Measurements from ENCODE around the gene C1orf21.

Gene C1orf21

DNA sequence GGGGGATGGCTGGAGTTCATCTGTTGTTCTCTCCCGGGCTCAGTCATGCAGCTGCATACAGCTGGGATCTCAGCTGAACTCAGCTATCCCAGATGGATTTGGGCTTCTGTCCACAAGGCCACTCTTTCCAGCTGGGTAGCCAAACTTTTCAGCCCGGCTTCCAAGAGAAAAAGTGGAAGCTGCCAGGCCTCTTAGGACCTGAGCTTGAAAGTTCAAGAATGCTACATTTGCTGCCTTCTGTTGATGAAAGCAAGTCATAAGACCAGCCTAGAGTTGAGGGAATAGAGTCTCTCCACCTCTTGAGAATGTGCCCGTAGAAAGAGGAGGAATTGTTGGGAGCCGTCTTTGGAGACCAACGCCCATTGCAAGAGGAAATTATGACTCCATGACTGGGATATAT, 95.3 kb downstream of the C1orf21 start:
- Histone ChIP-seq H3K9ac (ENCODE audit: low read depth, low read length, poor library complexity, severe bottlenecking) (no peak overlapping the region), H3K9me3 (ENCODE audit: insufficient read depth, low read depth, low read length) (no peaks in the 10 kb centered on the region), H3K27me3 (ENCODE audit: insufficient read depth, low read length, poor library complexity, severe bottlenecking) (no peaks in the 10 kb centered on the region), H3K36me3 (ENCODE audit: insufficient read depth, low read length) (no peaks in the 10 kb centered on the region), H3K4me2 (ENCODE audit: low read depth, low read length, poor library complexity, severe bottlenecking) (no peak overlapping the region), H3K4me3 (ENCODE audit: low read length, poor library complexity, severe bottlenecking) (no peak overlapping the region), H3K9me2 (replicated peaks; ENCODE audit: low read depth, low read length) (no peaks in the 10 kb centered on the region), H3K4me1 (ENCODE audit: insufficient read depth, low read length, poor library complexity, severe bottlenecking) (no peaks in the 10 kb centered on the region), H3K79me2 (ENCODE audit: insufficient read depth, low read length) (no peaks in the 10 kb centered on the region), H4K20me1 (ENCODE audit: insufficient read depth, low read length, poor library complexity, severe bottlenecking) (no peaks in the 10 kb centered on the region), H3F3A (ENCODE audit: low read depth) (no peaks in the 10 kb centered on the region), H2AFZ (ENCODE audit: low read length) (no peak overlapping the region)
- no peak for TF ChIP-seq EZH2phosphoT487 (IDR thresholded peaks at IDR 0.05; ENCODE audit: borderline replicate concordance)
- TF ChIP-seq, protein P1, sequence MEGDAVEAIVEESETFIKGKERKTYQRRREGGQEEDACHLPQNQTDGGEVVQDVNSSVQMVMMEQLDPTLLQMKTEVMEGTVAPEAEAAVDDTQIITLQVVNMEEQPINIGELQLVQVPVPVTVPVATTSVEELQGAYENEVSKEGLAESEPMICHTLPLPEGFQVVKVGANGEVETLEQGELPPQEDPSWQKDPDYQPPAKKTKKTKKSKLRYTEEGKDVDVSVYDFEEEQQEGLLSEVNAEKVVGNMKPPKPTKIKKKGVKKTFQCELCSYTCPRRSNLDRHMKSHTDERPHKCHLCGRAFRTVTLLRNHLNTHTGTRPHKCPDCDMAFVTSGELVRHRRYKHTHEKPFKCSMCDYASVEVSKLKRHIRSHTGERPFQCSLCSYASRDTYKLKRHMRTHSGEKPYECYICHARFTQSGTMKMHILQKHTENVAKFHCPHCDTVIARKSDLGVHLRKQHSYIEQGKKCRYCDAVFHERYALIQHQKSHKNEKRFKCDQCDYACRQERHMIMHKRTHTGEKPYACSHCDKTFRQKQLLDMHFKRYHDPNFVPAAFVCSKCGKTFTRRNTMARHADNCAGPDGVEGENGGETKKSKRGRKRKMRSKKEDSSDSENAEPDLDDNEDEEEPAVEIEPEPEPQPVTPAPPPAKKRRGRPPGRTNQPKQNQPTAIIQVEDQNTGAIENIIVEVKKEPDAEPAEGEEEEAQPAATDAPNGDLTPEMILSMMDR (conservative IDR thresholded peaks at IDR 0.05; ENCODE audit: low read length): no peak

DNA sequence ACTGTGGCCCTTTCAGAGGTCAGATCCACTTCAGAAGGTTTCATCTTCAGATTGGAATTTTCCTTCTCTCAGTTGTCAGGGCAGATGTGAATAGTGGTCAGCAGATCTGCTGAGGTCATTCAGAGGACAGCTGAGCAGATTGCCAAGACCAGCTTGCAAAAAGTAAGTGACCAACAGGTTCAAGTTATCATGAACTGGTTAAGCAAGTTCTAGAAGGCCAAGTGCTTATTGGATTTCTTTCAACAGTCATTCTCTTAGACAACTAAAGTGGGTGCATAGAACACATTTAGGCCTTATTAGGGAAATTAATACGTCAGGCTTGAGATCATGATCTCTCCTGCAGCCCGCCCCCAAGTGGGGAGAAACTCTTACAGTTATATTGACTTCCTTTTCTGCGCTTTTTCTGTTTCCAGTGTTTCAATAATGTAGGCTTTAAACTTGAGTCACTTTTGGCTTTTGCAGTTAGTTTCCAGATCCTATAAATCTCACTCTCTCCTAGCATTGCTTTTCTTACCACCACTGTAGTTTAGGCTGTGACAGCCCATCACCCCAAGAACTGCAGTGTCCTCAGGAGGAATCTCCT, 96.4 kb downstream of the C1orf21 start:
- Histone ChIP-seq H3K9me3 (ENCODE audit: insufficient read depth, low read depth, low read length) (no peaks in the 10 kb centered on the region), H3K4me3 (ENCODE audit: low read length, poor library complexity, severe bottlenecking) (no peak overlapping the region), H3F3A (ENCODE audit: low read depth) (no peaks in the 10 kb centered on the region), H3K79me2 (ENCODE audit: insufficient read depth, low read length) (no peaks in the 10 kb centered on the region), H3K4me1 (ENCODE audit: insufficient read depth, low read length, poor library complexity, severe bottlenecking) (no peaks in the 10 kb centered on the region), H3K27me3 (ENCODE audit: insufficient read depth, low read length, poor library complexity, severe bottlenecking) (no peaks in the 10 kb centered on the region), H3K36me3 (ENCODE audit: insufficient read depth, low read length) (no peaks in the 10 kb centered on the region), H3K9ac (ENCODE audit: low read depth, low read length, poor library complexity, severe bottlenecking) (no peak overlapping the region), H3K4me2 (ENCODE audit: low read depth, low read length, poor library complexity, severe bottlenecking) (no peak overlapping the region), H4K20me1 (ENCODE audit: insufficient read depth, low read length, poor library complexity, severe bottlenecking) (no peaks in the 10 kb centered on the region), H3K9me2 (replicated peaks; ENCODE audit: low read depth, low read length) (no peaks in the 10 kb centered on the region), H2AFZ (ENCODE audit: low read length) (no peak overlapping the region)
- TF ChIP-seq, protein P1 (conservative IDR thresholded peaks at IDR 0.05; ENCODE audit: low read length): peak; percentile 22; the same call in 1 of the 2 replicates
- no peak for TF ChIP-seq EZH2phosphoT487 (IDR thresholded peaks at IDR 0.05; ENCODE audit: borderline replicate concordance)

DNA sequence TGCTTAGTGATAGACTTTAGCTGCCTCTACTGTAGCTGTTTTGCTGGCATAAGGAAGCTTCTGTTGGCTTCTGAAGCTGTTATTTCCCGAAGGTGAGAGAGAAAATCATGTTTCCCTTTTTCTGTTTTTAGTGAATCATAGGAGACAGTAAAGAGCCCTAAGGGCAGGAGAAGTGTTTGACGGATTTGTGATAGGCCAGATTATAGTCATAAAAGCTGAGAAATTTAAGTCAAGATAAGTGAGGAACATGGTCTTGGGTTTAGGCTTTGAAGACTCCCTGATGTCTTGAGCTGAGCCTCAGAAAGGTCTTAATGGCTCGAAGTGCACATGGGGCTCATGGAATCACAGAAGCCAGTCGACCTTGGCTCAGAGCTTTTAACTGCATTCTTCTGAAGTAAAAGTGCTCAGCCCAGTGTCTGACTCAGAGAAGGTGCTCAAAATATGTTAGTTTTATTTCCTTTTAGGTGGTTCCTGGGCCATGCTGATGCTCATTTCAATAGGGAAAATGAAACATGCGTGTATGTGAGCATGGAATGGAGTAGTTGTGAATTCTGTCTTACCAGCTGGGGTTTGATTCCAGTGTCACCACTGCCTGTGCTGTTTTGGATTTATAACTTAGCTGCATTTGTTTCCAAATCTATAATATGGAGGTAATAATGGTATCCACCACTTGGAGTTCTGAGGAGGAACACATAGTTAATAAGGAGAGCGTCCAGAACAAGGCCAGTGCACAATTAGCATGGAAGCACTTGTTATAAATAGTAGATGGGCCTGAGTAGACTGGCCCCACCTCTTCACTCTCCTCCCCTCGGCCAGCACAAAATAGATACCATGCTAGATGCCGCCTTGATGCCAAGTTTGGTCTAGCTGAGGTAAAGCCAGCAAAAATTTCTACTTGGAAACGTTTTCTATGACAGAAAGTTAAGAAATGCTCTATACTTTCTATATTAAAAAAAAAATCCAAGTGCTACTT, 99.2 kb downstream of the C1orf21 start:
- H3K4me1 ChIP-seq (ENCODE audit: insufficient read depth, low read length, poor library complexity, severe bottlenecking): peaks cover 5% of the 10 kb centered on the region
- no peak overlapping the region for H3K4me2 ChIP-seq (ENCODE audit: low read depth, low read length, poor library complexity, severe bottlenecking)
- H3K27me3 ChIP-seq (ENCODE audit: insufficient read depth, low read length, poor library complexity, severe bottlenecking): no peaks in the 10 kb centered on the region
- H4K20me1 ChIP-seq (ENCODE audit: insufficient read depth, low read length, poor library complexity, severe bottlenecking): no peaks in the 10 kb centered on the region
- no peaks in the 10 kb centered on the region for H3K9me2 ChIP-seq (replicated peaks; ENCODE audit: low read depth, low read length)
- no peak overlapping the region for H3K9ac ChIP-seq (ENCODE audit: low read depth, low read length, poor library complexity, severe bottlenecking)
- no peak overlapping the region for H3K4me3 ChIP-seq (ENCODE audit: low read length, poor library complexity, severe bottlenecking)
- no peak overlapping the region for H2AFZ ChIP-seq (ENCODE audit: low read length)
- H3K9me3 ChIP-seq (ENCODE audit: insufficient read depth, low read depth, low read length): no peaks in the 10 kb centered on the region
- H3F3A ChIP-seq (ENCODE audit: low read depth): no peaks in the 10 kb centered on the region
- no peaks in the 10 kb centered on the region for H3K36me3 ChIP-seq (ENCODE audit: insufficient read depth, low read length)
- H3K79me2 ChIP-seq (ENCODE audit: insufficient read depth, low read length): no peaks in the 10 kb centered on the region
- TF ChIP-seq EZH2phosphoT487 (IDR thresholded peaks at IDR 0.05; ENCODE audit: borderline replicate concordance): no peak
- TF ChIP-seq, protein P1 (conservative IDR thresholded peaks at IDR 0.05; ENCODE audit: low read length): no peak
